Activated CD4-positive, alpha-beta T cell treated with anti-CD3 and anti-CD28 coated beads, Interleukin-10, Interleukin-2, amounts not matched to agents 100 ng/mL and 50 ng/mL, durations not matched to agents 16 hours and 8 hours (primary cell): ENCODE measurements around the gene EVI2B.
"Not testable (repeated sequence)": the region's sequence is repeated elsewhere in the genome, so short reads cannot be mapped to it uniquely, and the experiment has no call there.

ENCODE experiments used
- DNase-seq: peaks from one replicate; pipeline ENCODE4 v3.0.0-alpha.2; 2020

EVI2B gene

DNA sequence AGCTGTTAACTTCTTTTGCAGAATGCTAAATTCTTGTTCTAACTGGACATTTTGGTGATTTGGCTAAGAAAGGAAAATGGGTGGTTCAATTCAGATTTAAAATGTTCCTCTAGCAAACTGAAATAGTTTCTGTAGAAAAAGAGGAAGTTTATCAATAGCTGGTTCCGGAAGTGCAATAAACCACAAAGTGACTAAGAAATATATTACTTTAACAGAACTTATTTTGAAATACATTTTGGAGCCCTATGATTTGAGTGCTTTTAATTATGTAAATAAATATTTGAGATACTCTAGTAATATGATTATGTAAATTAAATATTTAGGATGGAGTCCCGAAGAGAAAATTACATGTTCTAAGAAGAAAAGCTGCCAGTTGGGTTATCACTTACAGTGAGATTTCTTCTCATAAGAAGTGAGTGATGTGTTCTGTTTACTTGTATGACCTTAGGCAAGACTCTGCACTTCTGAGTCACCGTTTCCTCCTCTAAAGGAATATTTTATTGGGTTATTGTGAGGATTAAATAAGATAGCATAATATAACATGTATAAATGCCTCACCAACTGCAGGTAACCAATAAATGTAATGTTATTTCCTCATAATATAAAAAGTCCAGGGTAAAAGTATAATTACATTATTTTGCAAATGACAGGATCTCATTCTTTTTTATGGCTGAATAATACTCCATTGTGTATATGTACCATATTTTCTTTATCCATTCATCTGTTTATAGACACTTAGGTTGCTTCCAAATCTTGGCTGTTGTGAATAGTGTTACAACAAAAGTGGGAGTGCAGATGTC, at the start of gene EVI2B:
Gene EVI2B, minus strand, starts transcription at position 73 of the 800 bp plus-strand sequence. CDS start 8,445 bp downstream, outside the sequence.
- peak; percentile 73 for DNase-seq

DNA sequence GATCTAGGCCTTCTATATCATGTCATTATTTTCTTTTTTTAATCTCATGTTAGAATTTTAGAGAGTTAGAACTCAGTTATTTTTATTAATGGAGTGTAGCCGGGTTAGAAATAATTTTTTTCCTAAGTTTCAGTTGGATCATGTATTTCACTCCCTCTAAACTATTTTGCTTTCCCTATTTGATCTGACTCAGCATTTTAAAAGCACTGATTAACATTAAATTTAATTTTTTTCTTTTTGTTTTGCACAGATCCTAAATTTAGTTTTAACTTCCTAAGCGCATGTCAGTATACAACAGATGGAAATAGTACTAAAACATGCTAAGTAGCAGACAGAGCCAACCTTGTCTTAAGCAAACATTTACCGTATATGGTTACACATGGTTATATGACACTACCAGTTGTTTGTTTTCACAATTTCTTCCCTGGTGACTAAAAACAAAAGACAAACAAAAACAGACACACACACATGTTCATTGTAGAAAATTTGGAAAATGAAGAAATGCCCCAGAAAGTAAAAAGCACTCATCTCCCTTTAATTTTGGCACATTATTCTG, 44.1 kb upstream of the EVI2B start:
- no peak for DNase-seq

- no peak for DNase-seq
These were observed 43.2 kb upstream of the EVI2B start for GRCh38 chr17:31357091-31357490.

- DNase-seq, result no peak
These were observed 42.1 kb upstream of the EVI2B start for GRCh38 chr17:31355935-31356334.

DNA sequence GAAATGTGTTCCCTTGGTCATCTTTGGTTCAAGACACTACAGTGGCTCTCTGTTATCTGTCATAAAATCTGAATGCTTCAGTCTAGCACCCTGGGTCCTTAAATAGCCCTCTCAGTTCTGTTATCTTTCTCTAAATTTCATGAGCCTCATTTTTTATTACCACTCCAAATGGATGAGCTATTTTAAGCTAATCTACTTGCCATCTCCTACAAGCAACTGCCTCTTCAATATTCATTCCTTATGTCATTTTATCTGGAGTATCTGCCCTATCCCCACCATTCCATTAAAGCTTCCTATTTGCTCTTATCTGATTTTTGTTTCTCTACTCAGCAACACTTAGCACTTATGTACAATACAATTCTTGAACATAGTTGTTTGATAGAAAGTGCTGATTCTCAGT, 35.6 kb upstream of the EVI2B start:
- DNase-seq, result no peak

GRCh38 chr17:31345191-31345747, 31.4 kb upstream of the EVI2B start:
- not testable (repeated sequence) for DNase-seq

- no peak for DNase-seq
These were observed 26.2 kb upstream of the EVI2B start for GRCh38 chr17:31339906-31340661.

DNA sequence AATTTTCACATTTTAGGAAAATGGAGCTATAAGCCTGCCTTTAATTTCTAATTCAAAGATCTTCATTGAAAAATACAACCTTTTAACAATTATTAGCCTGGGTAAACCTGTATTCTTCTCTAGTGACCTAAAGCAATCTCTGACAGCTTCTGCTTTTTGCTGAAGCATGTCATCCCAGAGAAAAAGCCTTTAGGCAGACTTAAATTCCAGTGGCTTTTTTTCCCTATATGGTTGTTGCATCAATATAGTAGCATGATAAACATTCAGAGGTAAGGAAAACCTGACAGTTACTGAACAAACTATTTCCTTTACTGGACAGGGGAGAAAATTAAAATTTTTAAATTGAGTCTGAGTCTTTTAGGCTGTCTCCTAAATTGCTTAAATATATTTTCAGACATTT, 15.4 kb upstream of the EVI2B start:
- no peak for DNase-seq

- no peak for DNase-seq
These were observed 14.3 kb upstream of the EVI2B start for GRCh38 chr17:31328160-31328535.

DNA sequence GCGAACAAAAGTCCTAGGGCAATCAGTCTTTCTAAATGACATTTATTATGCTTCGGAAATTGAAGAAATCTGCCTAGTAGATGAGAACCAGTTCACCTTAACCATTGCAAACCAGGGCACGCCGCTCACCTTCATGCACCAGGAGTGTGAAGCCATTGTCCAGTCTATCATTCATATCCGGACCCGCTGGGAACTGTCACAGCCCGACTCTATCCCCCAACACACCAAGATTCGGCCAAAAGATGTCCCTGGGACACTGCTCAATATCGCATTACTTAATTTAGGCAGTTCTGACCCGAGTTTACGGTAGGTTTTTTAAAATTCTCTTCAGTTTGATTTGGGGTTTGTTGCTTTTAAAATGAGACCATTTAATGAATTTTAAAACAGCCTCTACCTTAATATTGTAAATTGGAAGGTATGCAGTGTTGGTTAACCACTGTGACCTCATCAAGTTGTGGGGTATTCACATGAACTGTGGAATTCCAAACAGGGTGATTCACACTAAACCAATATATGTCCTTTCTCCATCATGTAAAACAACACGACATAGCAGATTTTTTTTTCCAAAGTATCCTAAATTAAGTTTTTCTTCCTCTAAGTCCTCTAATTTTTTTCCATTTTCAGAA, 13.8 kb upstream of the EVI2B start:
- DNase-seq, result no peak

GRCh38 chr17:31323551-31323950, 9.7 kb upstream of the EVI2B start:
- no peak for DNase-seq

DNA sequence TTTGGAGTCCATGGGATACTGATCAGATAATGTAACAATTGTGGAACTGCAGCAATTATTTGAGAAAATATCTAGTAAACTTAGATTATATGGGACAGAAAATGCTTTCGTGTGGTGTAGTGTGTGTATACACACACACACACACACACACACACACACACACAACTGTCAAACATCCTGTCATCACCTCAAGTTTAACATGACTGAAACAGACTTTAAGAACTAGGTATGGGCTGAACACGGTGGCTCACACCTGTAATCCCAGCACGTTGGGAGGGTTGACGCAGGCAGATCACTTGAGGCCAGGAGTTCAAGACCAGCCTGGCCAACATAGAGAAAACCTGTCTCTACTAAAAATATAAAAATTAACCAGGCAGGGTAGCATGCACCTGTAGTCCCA, 8.1 kb upstream of the EVI2B start:
- DNase-seq, result no peak

DNA sequence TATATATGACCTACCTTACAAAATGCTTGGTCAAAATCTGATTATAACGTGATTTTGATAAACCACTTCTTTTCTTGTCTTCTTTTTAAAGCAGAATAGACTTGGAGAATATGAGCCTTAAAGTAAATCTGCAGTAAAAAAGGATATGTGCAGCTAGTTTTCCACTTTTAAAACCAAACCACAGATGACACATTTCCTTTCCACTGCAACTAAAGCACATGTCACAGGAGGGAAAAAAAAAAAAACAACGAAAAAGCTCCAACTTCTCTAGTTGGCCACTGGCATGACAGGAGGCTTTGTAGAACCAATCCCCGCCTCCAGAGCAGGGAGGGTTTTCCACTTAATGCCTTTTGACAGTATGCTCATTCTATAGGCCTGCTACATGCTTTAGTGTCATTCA, 7.6 kb upstream of the EVI2B start, which contains the start of gene EVI2A:
Gene EVI2A, minus strand, starts transcription at position 142 of the 400 bp plus-strand sequence. CDS start 2,609 bp downstream, outside the sequence.
- DNase-seq, result peak; percentile 90

GRCh38 chr17:31320791-31321190, 6.9 kb upstream of the EVI2B start:
- DNase-seq, result no peak

DNA sequence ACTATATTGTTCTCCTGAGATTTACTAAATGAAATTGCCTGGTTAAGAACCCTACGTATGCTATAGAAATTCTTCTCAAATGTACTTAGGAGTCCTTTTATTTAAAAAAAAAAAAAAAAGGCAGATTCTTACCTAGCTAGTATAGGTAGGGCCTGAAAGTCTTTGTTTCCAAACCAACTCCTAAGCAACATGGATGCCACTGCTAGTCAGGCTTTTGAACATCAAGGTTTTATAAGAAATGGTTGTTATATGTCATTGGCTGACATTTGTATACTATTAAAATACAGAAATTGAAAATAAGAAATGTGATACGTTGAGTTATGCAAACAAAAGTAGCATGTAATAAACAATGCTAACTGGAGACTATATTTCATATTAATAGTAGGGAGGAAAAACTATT, 6.4 kb upstream of the EVI2B start:
- DNase-seq, result no peak

- DNase-seq, result peak; percentile 55
These were observed 5.2 kb upstream of the EVI2B start for GRCh38 chr17:31318851-31319661.

- DNase-seq, result peak; percentile 81
These were observed 4.5 kb upstream of the EVI2B start for GRCh38 chr17:31318298-31318801.

DNA sequence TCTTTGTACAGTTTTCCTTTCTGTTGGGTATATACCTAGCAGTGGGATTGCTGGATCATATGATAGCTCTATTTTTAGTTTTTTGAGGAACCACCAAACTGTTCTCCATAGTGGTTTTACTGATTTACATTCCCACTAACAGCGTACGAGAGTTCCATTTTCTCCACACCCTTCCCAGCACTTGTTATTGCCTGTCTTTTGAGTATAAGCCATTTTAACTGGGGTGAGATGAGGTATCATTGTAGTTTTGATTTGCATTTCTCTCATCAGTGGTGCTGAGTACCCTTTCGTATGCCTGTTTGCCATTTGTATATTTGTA, 887 bp upstream of the EVI2B start:
- DNase-seq, result no peak

GRCh38 chr17:31312223-31312622, 1.6 kb downstream of the EVI2B start:
- peak; percentile 53 for DNase-seq

- DNase-seq, result no peak
These were observed 2.3 kb downstream of the EVI2B start for GRCh38 chr17:31311526-31311925.

DNA sequence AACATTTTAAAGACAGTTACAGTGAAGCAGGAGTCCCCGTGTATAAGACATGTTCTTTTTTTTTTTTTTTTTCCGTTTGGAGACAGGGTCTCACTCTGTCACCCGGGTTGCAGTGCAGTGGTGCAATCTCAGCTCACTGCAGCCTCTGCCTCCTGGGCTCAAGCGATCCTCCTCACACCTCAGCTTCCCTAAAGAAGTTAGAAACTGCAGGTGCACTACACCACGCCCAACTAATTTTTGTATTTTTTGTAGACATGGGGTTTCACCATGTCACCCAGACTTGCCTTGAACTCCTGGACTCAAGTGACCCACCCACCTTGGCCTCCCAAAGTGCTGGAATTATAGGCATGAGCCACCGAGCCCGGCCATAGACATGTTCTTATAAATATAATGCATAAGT, 3.0 kb downstream of the EVI2B start:
- peak; percentile 42 for DNase-seq

- peak; percentile 56 for DNase-seq
These were observed 3.6 kb downstream of the EVI2B start for GRCh38 chr17:31310260-31310659.
